Type B pancreatic cell (in vitro differentiated cells): Measurements from ENCODE around the gene HLTF. TPM values are rescaled to one million over a fixed set of nuclear protein-coding genes. Genes with fewer than 3 reads are reported as not detected.

Experiments
- DNase-seq: peaks from one replicate; pipeline ENCODE4 v3.0.0; 2021; ENCODE audit warnings: mixed read lengths; ENCODE audit not compliant: unreplicated experiment; ENCODE audit errors: extremely low spot score
- H3K27ac Mint-ChIP-seq: 2 replicates; pipeline ENCODE4 v1.8.0; 2021; ENCODE audit warnings: mild to moderate bottlenecking, mixed read lengths
- H3K27me3 Mint-ChIP-seq: 2 replicates; pipeline ENCODE4 v1.8.0; 2021; ENCODE audit warnings: mixed read lengths
- H3K36me3 Mint-ChIP-seq: 2 replicates; pipeline ENCODE4 v1.8.0; 2021; ENCODE audit warnings: mixed read lengths
- H3K4me1 Mint-ChIP-seq: one replicate; pipeline ENCODE4 v1.8.0; 2021; ENCODE audit warnings: mixed read lengths; ENCODE audit not compliant: unreplicated experiment
- H3K4me3 Mint-ChIP-seq: 2 replicates; pipeline ENCODE4 v1.8.0; 2021; ENCODE audit warnings: mild to moderate bottlenecking, mixed read lengths
- H3K9me3 Mint-ChIP-seq: 2 replicates; pipeline ENCODE4 v1.8.0; 2021; ENCODE audit warnings: mixed read lengths
- total RNA-seq: library from RNA; stranded (reverse); gene quantifications from 2 replicates; pipeline ENCODE4 v1.2.1, GENCODE V29; 2021; ENCODE audit warnings: low replicate concordance
- TF ChIP-seq, protein P1 (sequence below): fragments of 200-600 bp; sonication (generic); conservative IDR thresholded peaks from 2 replicates; pipeline ENCODE4 v1.5.0; 2021; ENCODE audit warnings: antibody characterized with exemption, mild to moderate bottlenecking

Gene HLTF
- total RNA-seq, 1 donor from 2014 or later = 49.9 TPM

DNA sequence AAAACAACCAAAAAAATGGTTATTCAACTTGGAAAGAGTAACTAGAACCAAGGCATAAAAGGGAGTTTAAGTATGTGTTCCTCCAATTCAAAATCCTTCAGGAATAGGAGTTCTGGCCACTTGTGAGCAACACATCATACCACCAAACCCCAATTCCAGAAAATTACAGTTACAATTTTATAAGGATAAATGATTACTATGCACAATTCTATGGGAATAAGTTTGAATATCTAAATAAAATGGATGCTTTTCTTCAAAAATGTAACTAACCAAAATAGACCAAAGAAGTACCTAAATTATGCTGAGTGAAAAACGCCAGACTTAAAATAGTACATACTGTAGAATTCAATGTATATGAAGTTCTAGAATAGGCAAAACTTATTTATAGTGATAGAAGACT lies 4.6 kb downstream of the HLTF start:
- H3K9me3 Mint-ChIP-seq = peaks cover 11% of the 10 kb centered on the region
- no peak overlapping the region for H3K4me3 Mint-ChIP-seq
- no peak overlapping the region for H3K27ac Mint-ChIP-seq
- peaks cover 26% of the 10 kb centered on the region for H3K4me1 Mint-ChIP-seq
- TF ChIP-seq, protein P1, sequence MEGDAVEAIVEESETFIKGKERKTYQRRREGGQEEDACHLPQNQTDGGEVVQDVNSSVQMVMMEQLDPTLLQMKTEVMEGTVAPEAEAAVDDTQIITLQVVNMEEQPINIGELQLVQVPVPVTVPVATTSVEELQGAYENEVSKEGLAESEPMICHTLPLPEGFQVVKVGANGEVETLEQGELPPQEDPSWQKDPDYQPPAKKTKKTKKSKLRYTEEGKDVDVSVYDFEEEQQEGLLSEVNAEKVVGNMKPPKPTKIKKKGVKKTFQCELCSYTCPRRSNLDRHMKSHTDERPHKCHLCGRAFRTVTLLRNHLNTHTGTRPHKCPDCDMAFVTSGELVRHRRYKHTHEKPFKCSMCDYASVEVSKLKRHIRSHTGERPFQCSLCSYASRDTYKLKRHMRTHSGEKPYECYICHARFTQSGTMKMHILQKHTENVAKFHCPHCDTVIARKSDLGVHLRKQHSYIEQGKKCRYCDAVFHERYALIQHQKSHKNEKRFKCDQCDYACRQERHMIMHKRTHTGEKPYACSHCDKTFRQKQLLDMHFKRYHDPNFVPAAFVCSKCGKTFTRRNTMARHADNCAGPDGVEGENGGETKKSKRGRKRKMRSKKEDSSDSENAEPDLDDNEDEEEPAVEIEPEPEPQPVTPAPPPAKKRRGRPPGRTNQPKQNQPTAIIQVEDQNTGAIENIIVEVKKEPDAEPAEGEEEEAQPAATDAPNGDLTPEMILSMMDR = no peak
- DNase-seq = no peak
- H3K27me3 Mint-ChIP-seq = no peaks in the 10 kb centered on the region
- H3K36me3 Mint-ChIP-seq = peaks cover 32% of the 10 kb centered on the region

DNA sequence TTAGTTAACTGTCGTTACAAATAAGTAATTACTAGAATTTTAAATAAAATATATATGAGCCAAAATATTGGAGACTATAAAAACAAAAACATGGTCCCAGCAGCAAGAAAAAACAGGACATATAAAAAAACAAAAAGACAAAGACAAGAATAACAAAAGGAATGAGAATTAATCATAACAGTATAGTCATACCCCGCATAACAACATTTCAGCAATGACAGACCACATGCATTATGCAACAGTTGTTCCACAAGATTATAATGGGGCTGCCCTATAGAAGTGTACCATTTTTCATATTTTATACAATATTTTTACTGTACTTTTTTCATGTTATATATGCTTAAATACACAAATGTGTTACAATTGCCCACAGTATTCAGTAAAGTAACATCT lies 5.6 kb downstream of the HLTF start:
- Mint-ChIP-seq H3K36me3 (peaks cover 31% of the 10 kb centered on the region), H3K27ac (no peak overlapping the region), H3K27me3 (no peaks in the 10 kb centered on the region), H3K9me3 (peaks cover 8% of the 10 kb centered on the region), H3K4me3 (no peak overlapping the region), H3K4me1 (peaks cover 24% of the 10 kb centered on the region)
- DNase-seq = no peak
- TF ChIP-seq, protein P1 = no peak

DNA sequence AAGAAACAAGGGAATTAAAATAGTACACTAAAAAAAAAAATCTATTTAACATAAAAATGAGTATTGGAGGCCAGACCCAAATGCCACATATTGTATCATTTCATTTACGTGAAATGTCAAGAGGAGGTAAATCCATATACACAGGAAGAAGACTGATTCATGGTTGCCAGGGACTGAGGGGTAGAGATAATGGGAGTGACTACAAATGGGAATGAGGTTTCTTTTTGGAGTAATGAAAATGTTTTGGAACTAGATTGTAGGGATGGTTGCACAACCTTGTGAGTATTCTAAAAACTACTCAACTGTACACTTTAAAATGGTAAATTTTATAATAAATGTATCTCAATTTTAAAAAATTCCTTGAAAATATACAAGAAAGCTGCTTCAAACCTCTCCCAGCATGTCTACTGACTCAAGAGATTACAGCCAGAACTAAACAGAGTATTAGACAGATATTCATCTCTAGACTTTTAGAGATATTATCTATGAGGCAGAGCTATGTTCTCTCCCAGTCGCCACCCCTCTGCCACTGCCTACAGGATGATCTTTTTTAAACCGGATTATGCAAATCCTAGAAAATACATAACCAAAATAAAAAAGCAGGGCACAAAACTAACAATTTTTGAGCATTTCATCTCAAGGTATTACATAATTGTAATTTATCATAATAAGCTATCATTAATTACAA lies 6.2 kb downstream of the HLTF start:
- Mint-ChIP-seq H3K9me3 (peaks cover 8% of the 10 kb centered on the region), H3K27me3 (no peaks in the 10 kb centered on the region), H3K4me3 (no peak overlapping the region), H3K36me3 (peaks cover 28% of the 10 kb centered on the region), H3K4me1 (peaks cover 20% of the 10 kb centered on the region), H3K27ac (no peak overlapping the region)
- no peak for DNase-seq
- TF ChIP-seq, protein P1 = no peak

DNA sequence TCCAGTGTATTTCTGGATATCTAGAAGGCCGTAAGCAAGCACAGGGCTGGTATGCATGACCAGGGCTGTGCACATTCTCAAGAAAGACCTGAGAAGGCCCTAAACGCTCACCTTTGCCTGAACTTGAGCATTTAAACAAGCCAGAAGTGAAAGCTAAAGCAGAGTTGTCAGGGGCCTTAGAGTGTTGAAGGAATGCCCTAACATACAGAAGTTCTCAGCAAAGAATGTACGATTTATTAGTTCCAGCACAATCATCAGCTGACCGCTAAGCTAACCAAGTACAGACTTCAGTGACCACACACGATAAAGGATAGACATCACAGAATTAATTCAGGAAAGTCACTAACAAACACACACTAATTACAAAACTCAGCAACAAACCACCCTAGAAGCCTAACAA lies 8.7 kb downstream of the HLTF start:
- Mint-ChIP-seq H3K4me1 (peaks cover 8% of the 10 kb centered on the region), H3K27me3 (no peaks in the 10 kb centered on the region), H3K9me3 (no peaks in the 10 kb centered on the region), H3K4me3 (peak overlapping the region; percentile 44), H3K36me3 (peaks cover 19% of the 10 kb centered on the region), H3K27ac (peak overlapping the region; percentile 52)
- TF ChIP-seq, protein P1 = no peak
- no peak for DNase-seq

DNA sequence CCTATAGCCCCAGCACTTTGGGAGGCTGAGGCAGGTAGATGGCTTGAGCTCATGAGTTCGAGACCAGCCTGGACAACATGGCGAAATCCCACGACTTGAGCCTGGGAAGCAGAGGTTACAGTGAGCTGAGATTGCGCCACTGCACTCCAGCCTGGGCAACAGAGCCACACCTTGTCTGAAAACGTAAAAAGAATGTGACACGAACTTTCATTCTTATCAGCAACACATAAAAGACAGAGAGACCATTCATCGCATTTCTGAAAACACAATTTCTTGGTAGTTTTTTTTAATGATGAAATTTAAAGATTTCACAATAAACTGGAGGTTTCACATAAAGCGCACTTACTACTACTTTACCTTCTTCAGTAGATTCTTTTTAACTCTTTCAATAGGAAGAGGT lies 18.4 kb downstream of the HLTF start:
- H3K27ac Mint-ChIP-seq = no peak overlapping the region
- no peaks in the 10 kb centered on the region for H3K27me3 Mint-ChIP-seq
- no peaks in the 10 kb centered on the region for H3K9me3 Mint-ChIP-seq
- H3K4me1 Mint-ChIP-seq = no peaks in the 10 kb centered on the region
- DNase-seq = no peak
- TF ChIP-seq, protein P1 = no peak
- H3K36me3 Mint-ChIP-seq = peaks cover 26% of the 10 kb centered on the region
- no peak overlapping the region for H3K4me3 Mint-ChIP-seq
